CD4-positive, alpha-beta T cell treated with Interleukin-4 for 1 hour (primary cell): ENCODE data around the gene C10orf71.
A peak's percentile ranks its signal among the peaks of the same experiment; 100 is the strongest.

ENCODE experiments used
- DNase-seq, 2 donors: peaks; one replicate each; pipeline ENCODE4 v3.0.0-alpha.2; 2020 to 2022

The C10orf71 gene

GRCh38 chr10:49318755-49319154 lies 19.8 kb downstream of the C10orf71 start:
- DNase-seq: no peak

DNA sequence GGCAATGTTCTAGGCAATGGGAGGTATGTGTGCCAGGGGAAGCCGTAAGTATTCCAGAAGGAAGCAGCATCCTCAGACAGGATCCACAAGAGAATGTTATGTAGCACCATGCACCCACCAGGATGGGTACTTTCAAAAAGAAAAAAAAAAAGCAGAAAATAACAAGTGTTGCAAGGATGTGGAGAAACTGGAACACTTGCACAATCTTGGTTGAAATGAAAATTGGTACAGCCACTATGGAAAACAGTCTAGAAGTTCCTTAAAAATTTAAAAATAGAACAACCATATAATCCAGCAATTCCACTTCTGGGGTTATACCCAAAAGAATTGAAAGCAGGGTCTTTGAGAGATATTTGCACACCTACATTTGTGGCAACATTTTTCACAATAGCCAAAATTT lies 20.2 kb downstream of the C10orf71 start:
- DNase-seq: no peak

DNA sequence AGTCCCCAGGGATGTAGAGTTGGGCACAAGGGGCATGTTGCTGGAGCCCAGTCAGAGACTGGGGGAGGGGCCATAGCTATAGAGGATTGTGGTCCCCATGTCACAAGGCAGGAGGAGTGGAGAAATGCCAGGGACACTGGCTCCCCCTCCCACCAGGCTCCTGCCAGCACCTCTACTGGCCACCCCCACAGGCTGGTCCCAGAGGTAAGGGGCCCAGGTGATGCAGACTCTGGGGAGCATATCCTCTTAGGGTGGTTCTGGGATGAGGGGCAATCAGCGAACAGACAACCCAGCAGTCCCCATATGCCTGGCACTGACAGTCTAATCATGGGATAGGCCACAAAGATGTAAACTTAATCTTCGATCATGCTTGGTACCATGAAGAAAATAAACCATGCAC lies 21.2 kb downstream of the C10orf71 start:
- DNase-seq: no peak

DNA sequence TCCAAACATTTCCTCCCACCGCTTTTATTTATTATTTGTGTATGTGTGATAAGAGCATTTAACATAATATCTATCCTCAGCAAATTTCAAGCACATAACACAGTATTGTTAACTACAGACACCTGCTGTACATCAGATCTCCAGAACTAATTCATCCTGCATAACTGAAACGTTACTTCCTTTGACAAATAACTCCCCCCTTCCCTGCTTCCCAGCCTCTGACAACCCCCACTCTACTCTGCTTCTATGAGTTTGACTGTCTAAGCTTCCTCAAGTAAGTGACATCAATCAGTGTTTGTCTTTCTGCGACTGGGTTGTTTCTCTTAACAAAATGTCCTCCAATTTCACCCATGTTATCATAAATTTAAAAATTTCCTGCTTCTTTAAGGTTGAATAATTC lies 22.1 kb downstream of the C10orf71 start:
- DNase-seq: no peak

DNA sequence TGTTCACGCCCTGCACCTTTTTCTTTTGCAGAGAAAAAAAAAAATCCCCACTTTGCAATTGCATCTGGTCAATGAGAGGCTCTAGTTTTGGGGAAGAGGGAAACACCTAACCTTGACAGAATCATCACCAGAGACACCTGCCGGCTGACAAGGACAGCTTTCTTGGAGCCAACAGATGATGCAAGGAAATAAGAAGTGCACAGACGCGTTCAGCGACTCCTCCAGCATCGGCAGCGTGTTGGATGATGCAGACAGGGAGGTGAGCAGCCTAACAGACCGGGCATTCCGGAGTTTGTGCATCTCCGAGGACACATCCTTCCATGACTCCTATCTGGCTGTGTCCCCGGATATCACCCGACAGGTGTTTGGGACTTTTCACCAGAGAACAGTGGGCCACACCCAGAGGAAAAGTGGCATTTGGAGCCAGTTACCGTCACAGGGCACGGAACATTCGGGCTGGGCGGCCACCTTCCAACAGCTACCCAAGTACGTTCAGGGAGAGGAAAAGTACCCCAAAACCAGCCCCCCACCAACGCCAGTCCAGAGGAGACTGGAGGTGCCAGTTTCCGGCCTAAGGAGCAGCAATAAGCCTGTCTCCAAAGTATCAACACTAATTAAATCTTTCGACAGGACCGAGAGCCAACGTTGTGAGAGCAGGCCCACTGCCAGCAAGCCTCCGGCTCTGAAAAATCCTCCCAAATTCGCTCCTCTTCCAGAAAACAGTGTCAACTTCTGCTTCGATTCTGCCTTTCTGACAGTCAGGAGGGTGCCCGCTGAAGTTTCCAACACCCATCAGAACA lies 23.6 kb downstream of the C10orf71 start:
- no peak for DNase-seq

DNA sequence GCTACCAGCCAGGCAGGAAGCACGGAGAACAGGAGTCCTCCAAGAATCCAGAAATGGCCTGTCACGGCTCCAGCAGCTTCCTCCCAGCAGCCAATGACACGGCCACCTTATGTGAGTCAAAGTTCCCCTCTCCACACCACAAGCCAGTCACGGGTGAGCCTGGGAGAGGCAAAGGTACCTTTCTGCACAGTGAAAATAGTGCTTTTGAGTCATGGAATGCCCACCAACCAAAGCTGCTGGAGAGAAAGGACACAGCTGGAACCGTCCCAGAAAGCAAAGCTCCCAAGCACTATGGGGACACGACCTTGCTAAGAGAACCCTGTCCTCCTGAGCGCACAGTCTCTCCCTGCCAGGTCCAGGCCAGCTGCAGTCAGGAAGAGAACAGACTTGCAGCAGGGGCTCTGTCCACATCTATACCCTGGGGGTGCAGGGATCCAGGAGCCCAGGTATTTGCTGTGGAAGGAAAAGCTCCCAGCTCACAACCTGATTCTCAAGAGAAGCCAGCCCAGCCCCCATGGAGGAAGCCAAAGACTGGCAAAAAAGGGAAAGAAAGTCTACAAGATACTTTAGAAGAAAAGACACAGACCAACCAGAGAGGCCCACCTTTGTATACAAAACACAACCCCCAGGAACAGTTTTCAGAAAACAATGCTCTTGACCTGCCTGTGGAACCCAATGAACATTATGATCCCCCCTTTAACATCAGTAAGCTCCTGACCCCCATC lies 24.4 kb downstream of the C10orf71 start:
- DNase-seq: no peak

DNA sequence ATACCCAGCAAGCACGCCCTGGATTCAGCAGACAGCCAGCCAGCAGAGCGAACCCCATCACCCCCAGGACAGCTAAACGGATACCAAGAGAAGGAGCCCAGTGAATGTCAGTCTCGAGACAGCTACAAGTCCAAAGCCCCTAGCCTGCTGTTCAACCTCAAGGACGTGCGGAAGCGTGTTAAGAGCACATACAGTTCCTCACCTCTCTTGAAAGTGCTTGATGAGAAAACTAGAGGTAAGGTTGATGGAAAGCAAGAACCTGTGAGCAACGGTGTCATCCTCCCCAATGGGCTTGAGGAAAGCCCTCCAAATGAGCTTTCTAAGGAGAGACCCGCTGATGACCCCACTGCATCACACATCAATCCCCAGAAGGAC lies 24.9 kb downstream of the C10orf71 start:
- DNase-seq: no peak

DNA sequence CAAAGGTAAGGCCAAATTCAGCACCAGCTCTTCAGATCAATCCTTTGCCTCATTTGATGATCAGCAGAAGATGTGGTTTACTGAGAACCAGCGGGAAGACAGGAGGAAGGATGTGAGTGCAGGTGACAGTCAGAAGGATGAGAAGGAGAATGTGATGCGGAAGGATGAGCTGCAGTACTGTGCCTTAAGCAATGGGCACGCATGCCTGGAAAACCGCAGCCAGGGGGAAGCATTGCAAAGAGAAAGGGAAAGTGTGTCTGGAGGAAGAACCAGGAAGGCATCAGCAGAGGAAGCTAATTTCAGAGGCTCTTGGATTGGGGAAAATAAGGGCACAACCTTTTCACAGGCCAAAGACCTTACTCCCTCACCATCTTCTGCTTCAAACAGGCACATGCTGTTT lies 25.7 kb downstream of the C10orf71 start:
- no peak for DNase-seq

DNA sequence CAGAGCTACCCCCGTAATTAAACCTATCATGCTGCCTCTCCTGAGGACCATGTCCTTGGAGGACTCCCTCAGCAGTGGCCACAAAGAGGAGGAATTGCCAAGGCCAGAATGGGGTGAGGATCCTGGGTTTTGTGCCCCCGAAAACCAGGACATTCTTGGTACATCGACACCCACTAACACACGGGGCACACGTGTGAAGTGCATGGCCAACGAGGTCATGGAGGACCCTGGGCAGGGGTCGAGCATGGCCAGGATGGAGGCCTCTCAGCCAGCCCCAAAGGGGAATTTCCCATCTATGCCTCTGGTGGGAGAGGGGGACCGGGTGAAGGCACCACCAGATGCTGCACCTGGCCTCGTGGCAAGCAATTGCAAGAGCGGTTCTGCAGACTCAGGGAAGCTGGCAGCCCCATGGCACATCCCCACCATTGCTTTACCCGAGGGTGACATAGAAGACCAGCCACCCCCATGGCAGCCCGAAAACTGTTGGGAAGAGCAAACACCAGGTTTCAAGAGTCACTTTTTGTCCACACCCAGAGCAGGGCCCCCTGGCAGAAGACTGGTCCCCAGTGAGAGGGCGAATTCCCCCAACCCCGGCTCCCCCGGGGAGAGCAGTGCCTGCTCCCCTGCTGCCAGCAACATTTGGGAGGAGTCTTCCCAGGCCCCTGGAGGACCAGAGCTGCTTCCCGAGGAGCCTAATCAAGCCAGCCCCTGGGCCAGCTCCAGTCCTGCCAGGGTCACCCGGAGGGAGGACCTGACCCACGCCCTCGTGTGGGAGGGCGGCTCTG lies 26.4 kb downstream of the C10orf71 start:
- no peak for DNase-seq

DNA sequence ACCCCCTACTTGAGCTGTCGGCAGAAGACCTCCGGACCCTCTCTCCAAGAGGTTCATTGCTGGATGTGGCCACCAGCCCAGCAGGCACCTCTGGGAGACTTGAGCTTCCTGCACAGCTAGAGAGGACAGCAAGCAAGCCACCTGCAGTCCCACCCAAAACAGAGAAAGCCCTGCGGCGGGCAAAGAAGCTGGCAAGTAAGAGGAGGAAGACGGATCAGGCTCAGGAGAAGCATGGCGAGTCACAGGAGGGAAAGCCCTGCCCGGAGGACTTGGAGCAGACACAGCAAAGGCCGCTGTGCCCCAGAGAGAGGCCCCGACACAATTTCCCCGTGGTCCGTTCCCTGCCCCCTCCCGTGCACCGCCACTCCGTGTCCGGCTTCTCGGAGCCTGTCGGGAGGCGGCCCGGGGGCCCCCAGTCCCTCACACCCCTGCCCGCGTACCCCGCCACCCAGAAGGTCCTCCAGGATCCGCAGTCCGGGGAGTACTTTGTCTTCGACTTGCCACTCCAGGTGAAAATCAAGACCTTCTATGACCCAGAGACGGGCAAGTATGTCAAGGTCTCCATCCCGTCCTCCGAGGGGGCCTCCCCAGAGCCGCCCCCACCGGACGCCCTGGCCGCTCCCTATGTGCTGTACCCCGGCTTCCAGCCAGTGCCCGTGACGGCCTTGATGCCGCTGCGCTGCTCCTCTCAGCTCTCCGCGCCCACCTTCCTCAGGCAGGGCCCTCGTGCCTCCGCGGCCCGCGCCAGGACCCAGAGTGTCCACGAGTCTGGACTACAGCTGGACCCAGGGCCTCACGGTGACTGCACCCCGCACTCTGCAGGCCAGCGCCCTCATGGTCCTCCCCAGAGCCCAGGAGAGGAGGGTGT lies 27.2 kb downstream of the C10orf71 start:
- no peak for DNase-seq

GRCh38 chr10:49327036-49327813 lies 28.3 kb downstream of the C10orf71 start:
- no peak for DNase-seq

- no peak for DNase-seq
Measured at GRCh38 chr10:49328401-49329145, 29.6 kb downstream of the C10orf71 start.

DNA sequence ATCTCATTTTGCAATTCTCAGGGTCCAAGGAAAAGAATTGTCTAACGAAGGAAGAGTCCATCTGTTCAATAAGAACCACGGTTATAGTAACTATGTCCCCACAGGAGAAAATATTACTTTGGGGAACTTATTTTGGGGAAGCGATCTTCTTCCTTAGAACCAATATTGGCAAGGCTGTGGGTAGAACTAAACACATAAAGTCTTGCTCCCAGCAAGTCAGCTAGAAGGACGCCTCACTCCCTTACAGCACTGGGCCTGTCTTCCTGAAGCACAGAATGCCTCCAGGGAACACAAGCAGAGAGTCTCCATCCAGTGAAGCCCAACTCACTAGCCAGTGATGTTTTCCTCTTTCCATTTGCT lies 30.2 kb downstream of the C10orf71 start:
- no peak for DNase-seq

DNA sequence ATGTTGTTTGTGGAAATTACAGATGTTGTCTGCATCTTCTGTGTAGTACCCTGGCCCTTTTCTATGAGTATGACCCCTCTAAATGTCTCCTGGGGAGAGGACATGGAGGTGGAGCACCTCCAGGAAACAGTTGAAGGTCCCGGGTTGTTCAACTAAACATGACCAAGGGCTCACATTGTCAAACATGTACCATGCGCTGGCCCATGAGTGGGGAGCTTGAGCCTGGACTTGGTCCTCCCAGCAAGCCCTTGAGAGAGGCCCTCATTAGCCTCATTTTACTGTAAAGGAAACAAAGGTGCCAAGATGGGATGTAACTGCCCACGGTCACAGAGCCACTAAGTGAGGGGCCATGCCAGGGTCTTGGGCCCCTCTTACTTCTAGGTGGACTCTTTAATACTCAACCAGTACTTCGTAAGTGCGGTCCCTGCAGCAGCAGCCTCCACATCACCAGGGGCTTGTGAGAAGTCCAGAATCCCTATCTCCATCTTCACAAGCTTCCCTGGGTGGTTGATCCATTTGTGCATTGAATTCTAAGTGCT lies 31.2 kb downstream of the C10orf71 start:
- DNase-seq: no peak

DNA sequence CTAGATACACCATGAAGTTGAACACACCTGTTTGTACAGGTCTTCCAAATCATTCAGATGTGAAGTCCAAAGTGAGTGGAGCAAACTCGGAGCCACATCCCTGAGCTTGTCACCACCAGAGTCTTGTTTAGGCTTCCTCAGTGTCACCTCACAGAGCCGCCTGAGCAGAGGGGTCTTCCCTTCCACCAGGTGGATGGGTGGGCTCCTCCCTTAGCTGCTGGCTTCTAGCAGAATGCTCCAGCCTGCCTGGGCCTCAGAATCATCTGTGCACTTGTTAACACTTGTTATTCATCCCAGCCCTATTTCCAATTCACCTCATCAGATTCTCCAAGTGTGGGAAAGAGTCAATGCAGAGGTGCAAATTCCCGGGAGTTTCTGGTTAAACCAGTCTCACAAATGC lies 32.5 kb downstream of the C10orf71 start:
- DNase-seq: no peak

- no peak for DNase-seq
Measured at GRCh38 chr10:49332333-49332732, 33.4 kb downstream of the C10orf71 start.

DNA sequence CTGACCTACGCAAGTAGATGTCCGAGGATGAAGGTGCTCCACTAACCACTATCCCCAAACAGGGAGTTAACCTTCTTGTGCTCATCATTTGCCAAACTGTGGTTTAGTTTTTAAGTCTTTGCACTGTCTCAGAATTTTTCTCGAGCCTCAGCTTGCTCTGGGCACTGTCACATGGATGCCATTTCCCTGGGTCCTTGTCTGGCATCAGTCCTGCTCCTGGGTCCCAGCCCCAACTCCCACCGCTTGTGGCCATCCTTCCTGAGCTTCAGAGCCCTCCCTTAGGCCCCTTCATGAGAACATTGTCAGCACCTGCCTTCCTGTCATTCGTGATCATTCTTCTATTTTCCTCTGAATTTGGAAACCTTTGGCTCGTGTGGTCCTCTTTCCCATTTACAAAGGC lies 33.8 kb downstream of the C10orf71 start:
- no peak for DNase-seq

- no peak for DNase-seq
Measured at GRCh38 chr10:49333192-49333591, 34.2 kb downstream of the C10orf71 start.

GRCh38 chr10:49334964-49335363 lies 36.0 kb downstream of the C10orf71 start:
- DNase-seq: no peak

DNA sequence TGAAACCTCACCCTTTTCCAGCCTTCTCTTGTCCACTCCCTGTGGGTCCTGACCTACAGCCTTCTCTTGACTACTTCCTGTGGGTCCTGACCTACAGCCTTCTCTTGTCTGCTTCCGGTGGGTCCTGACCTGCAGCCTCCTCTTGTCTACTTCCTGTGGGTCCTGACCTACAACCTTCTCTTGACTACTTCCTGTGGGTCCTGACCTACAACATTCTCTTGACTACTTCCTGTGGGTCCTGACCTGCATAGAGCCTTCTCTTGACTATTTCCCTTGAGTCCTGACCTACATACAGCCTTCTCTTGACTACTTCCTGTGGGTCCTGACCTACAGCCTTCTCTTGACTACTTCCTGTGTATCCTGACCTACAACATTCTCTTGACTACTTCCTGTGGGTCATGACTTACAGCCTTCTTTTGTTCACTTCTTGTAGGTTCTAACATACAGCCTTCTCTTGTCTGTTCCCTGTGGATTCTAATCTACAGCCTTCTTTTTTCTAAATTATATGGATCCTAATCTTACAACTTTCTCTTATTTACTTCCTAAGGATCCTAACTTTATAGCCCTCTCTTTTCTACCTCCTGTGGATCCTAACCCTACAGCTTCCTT lies 36.5 kb downstream of the C10orf71 start:
- peak in 1 of 2 donors; percentile 23 for DNase-seq
